ENCODE measurements around the gene RGL3. TPM values are rescaled to one million over a fixed set of nuclear protein-coding genes. Genes with fewer than 3 reads are reported as not detected.

Gene RGL3
- total RNA-seq, 1 experiment from 2014 or later, result 53.1 TPM

DNA sequence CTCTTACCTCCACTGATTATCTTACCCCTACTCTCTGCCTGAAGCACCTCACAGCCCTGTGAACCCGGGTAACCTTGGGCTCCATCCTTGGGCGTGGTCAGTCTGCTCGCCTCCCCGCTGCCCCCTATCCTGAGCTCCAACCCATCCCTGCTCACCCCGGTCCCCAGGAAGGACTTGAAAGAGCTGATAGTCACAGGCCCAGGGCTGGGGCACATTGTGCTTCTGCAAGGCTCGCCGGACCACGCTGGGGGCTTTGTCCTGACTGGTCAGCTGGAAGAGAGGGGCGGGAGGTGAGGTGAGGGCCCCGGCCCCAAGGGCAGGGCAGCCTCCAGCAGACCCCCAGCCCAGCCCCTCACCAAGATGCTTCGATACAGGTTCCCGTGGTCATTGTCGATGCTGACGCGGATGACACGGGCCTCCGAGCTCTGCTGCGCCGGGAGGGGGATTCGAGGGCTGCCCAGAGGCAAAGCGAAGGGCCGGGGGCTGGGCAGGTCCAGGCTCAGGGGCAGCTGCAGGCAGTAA is 22.0 kb downstream of the RGL3 start:
- no peak overlapping the region for H3K4me3 Mint-ChIP-seq (ENCODE audit: unreplicated experiment)
- no peak for DNase-seq
- H3K36me3 Mint-ChIP-seq (ENCODE audit: insufficient read depth, unreplicated experiment), result peaks cover 23% of the 10 kb centered on the region
- Histone ChIP-seq H3K36me3 (ENCODE audit: control insufficient read depth, insufficient read depth, low read length) (no peaks in the 10 kb centered on the region; the same call in 1 of the 2 replicates), H3K4me1 (no peaks in the 10 kb centered on the region), H3K4me3 (ENCODE audit: low read depth, low read length) (no peak overlapping the region), H3K27me3 (replicated peaks; ENCODE audit: control insufficient read depth, insufficient read depth, low read length) (no peaks in the 10 kb centered on the region), H3K9me3 (no peaks in the 10 kb centered on the region)
- POLR2A ChIA-PET, result no interaction called here
- intact Hi-C loops (cut with micrococcal nuclease; ENCODE audit: unreplicated experiment), result no loop called here
- CTCF ChIA-PET, result interaction anchor here (1.4 kb wide), 1 partner anchor 14 kb away, joined by 5 read pairs; the partner anchor contains the start of gene EPOR
- no peak overlapping the region for H3K27ac Mint-ChIP-seq (ENCODE audit: unreplicated experiment)
- H3K4me1 Mint-ChIP-seq (ENCODE audit: low read depth, unreplicated experiment), result peaks cover 6% of the 10 kb centered on the region
- TF ChIP-seq, protein P1, sequence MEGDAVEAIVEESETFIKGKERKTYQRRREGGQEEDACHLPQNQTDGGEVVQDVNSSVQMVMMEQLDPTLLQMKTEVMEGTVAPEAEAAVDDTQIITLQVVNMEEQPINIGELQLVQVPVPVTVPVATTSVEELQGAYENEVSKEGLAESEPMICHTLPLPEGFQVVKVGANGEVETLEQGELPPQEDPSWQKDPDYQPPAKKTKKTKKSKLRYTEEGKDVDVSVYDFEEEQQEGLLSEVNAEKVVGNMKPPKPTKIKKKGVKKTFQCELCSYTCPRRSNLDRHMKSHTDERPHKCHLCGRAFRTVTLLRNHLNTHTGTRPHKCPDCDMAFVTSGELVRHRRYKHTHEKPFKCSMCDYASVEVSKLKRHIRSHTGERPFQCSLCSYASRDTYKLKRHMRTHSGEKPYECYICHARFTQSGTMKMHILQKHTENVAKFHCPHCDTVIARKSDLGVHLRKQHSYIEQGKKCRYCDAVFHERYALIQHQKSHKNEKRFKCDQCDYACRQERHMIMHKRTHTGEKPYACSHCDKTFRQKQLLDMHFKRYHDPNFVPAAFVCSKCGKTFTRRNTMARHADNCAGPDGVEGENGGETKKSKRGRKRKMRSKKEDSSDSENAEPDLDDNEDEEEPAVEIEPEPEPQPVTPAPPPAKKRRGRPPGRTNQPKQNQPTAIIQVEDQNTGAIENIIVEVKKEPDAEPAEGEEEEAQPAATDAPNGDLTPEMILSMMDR (IDR thresholded peaks at IDR 0.05; ENCODE audit: insufficient read depth in 1 of 2, low read depth in 1 of 2, low read length in 1 of 2, severe bottlenecking in 1 of 2, unreplicated experiment in 1 of 2), result no peak
- no TSS peak for BruUV-seq (replicated peaks)
- no peaks in the 10 kb centered on the region for H3K9me3 Mint-ChIP-seq (ENCODE audit: unreplicated experiment)
- no peaks in the 10 kb centered on the region for H3K27me3 Mint-ChIP-seq (ENCODE audit: insufficient read depth, unreplicated experiment)

GRCh38 chr19:11390933-11391680 is 28.0 kb downstream of the RGL3 start:
- H3K36me3 ChIP-seq (ENCODE audit: control insufficient read depth, insufficient read depth, low read length), result no peaks in the 10 kb centered on the region; the same call in 1 of the 2 replicates
- no peak overlapping the region for H3K4me3 ChIP-seq (ENCODE audit: low read depth, low read length)
- H3K27ac Mint-ChIP-seq (ENCODE audit: unreplicated experiment), result no peak overlapping the region
- peaks cover 8% of the 10 kb centered on the region for H3K36me3 Mint-ChIP-seq (ENCODE audit: insufficient read depth, unreplicated experiment)
- H3K9me3 ChIP-seq, result peaks cover 4% of the 10 kb centered on the region
- intact Hi-C loops (cut with micrococcal nuclease; ENCODE audit: unreplicated experiment), result no loop called here
- peaks cover 6% of the 10 kb centered on the region for H3K4me1 Mint-ChIP-seq (ENCODE audit: low read depth, unreplicated experiment)
- no TSS peak for BruUV-seq (replicated peaks)
- ChIA-PET CTCF (interaction anchor here (1.0 to 2.2 kb wide), 3 partner anchors 10 to 44 kb away, joined by 4 to 14 read pairs (median 11); partner anchors contain the start of genes PRKCSH and SWSAP1), POLR2A (interaction anchor here (0.9 kb wide), 1 partner anchor 11 kb away, joined by 6 read pairs; no protein-coding TSS in a partner anchor)
- no peak overlapping the region for H3K4me3 Mint-ChIP-seq (ENCODE audit: unreplicated experiment)
- TF ChIP-seq, protein P1 (IDR thresholded peaks at IDR 0.05; ENCODE audit: insufficient read depth in 1 of 2, low read depth in 1 of 2, low read length in 1 of 2, severe bottlenecking in 1 of 2, unreplicated experiment in 1 of 2), result no peak
- H3K4me1 ChIP-seq, result no peaks in the 10 kb centered on the region
- peaks cover 8% of the 10 kb centered on the region for H3K9me3 Mint-ChIP-seq (ENCODE audit: unreplicated experiment)
- no peaks in the 10 kb centered on the region for H3K27me3 Mint-ChIP-seq (ENCODE audit: insufficient read depth, unreplicated experiment)
- no peaks in the 10 kb centered on the region for H3K27me3 ChIP-seq (replicated peaks; ENCODE audit: control insufficient read depth, insufficient read depth, low read length)
- DNase-seq, result no peak

DNA sequence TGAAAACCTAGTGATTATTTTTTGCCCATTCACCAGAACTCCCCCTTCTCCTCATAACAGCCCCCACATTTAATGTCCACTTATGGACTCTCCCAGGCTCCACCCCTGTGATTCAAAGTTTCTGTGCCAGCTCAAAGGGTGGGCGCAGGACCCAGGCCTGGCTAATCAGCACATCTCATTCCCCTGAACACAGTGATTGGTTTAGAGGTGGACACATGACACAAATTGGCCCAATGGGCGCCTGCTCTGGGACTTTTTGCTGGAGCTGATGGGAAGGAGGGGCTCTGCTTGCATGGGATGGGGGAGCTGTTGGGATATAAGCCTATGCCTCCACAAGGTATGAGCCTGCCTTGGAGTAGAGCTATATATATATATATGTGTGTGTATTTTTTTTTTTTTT is 28.8 kb downstream of the RGL3 start:
- no peak overlapping the region for H3K4me3 ChIP-seq (ENCODE audit: low read depth, low read length)
- H3K9me3 Mint-ChIP-seq (ENCODE audit: unreplicated experiment), result peaks cover 8% of the 10 kb centered on the region
- no peaks in the 10 kb centered on the region; the same call in 1 of the 2 replicates for H3K36me3 ChIP-seq (ENCODE audit: control insufficient read depth, insufficient read depth, low read length)
- H3K27me3 ChIP-seq (replicated peaks; ENCODE audit: control insufficient read depth, insufficient read depth, low read length), result no peaks in the 10 kb centered on the region
- no peak overlapping the region for H3K27ac Mint-ChIP-seq (ENCODE audit: unreplicated experiment)
- POLR2A ChIA-PET, result no interaction called here
- no peak overlapping the region for H3K4me3 Mint-ChIP-seq (ENCODE audit: unreplicated experiment)
- intact Hi-C loops (cut with micrococcal nuclease; ENCODE audit: unreplicated experiment), result no loop called here
- H3K27me3 Mint-ChIP-seq (ENCODE audit: insufficient read depth, unreplicated experiment), result no peaks in the 10 kb centered on the region
- peaks cover 4% of the 10 kb centered on the region for H3K4me1 Mint-ChIP-seq (ENCODE audit: low read depth, unreplicated experiment)
- BruUV-seq (replicated peaks), result no TSS peak
- peaks cover 4% of the 10 kb centered on the region for H3K9me3 ChIP-seq
- CTCF ChIA-PET, result interaction anchor here (0.6 to 2.2 kb wide), 4 partner anchors 9 to 45 kb away, joined by 3 to 14 read pairs (median 8); partner anchors contain the start of genes PRKCSH, RGL3 and SWSAP1
- H3K36me3 Mint-ChIP-seq (ENCODE audit: insufficient read depth, unreplicated experiment), result peaks cover 5% of the 10 kb centered on the region
- no peak for DNase-seq
- TF ChIP-seq, protein P1 (IDR thresholded peaks at IDR 0.05; ENCODE audit: insufficient read depth in 1 of 2, low read depth in 1 of 2, low read length in 1 of 2, severe bottlenecking in 1 of 2, unreplicated experiment in 1 of 2), result no peak
- H3K4me1 ChIP-seq, result no peaks in the 10 kb centered on the region
